ENCODE measurements around the gene HDGF. TPM values are rescaled to one million over a fixed set of nuclear protein-coding genes. Genes with fewer than 3 reads are reported as not detected.

Gene HDGF
- total and polyA plus RNA-seq, 9 of the 15 experiments (the other 6 are each of a cell fraction or from before 2014, with no cell fraction given) = 38.8 to 601 (median 400) TPM

- Histone ChIP-seq H3K27ac (ENCODE audit: extremely low read depth, low read depth, low read length) (no peak overlapping the region), H3K4me1 (replicated peaks in 1 of 2; ENCODE audit: control insufficient read depth in 2 of 2, insufficient read depth in 2 of 2, low read length in 2 of 2) (peaks cover 40 to 42% of the 10 kb centered on the region in 2 experiments; a peak in 4 of 5 replicates), H3K27me3 (ENCODE audit: control insufficient read depth in 2 of 2, insufficient read depth in 2 of 2, low read length in 2 of 2) (no peaks in the 10 kb centered on the region), H3K9me1 (ENCODE audit: control insufficient read depth, insufficient read depth, low read length) (no peaks in the 10 kb centered on the region), H3K9ac (ENCODE audit: insufficient read depth in 1 of 2, low read depth in 2 of 2, low read length in 2 of 2) (no peak overlapping the region), H4K20me1 (replicated peaks; ENCODE audit: control insufficient read depth, insufficient read depth, low read length) (no peaks in the 10 kb centered on the region), H3K9me3 (replicated peaks; ENCODE audit: control insufficient read depth, insufficient read depth, low read depth, low read length) (no peaks in the 10 kb centered on the region), H3K79me2 (ENCODE audit: control insufficient read depth, insufficient read depth, low read length) (peaks cover 34% of the 10 kb centered on the region), H3K36me3 (ENCODE audit: control insufficient read depth, insufficient read depth, low read length) (no peaks in the 10 kb centered on the region), H3K4me3 (no peak overlapping the region), H2AFZ (ENCODE audit: low read depth, low read length) (no peak overlapping the region), H3K4me2 (ENCODE audit: insufficient read depth, low read length) (no peak overlapping the region)
- ChIA-PET CTCF (ENCODE audit: low intra/inter-chr PET ratio) (no interaction called here), POLR2A (interaction anchor here (0.9 to 4.6 kb wide), 5 partner anchors 10 to 67 kb away, joined by 3 to 27 read pairs (median 4); partner anchors contain the start of genes ISG20L2, METTL25B, MRPL24 and PRCC)
- no peak for FAIRE-seq
- ATAC-seq = no peak
- DNase-seq (ENCODE audit: extremely low read depth in 1 of 4, low spot score in 3 of 4) = no peak
- TF ChIP-seq BCOR (IDR thresholded peaks at IDR 0.05) (peak; percentile 84; the same call in 1 of the 2 replicates), MAZ (CRISPR knock-in tag; conservative IDR thresholded peaks at IDR 0.05 in 1 of 2, IDR thresholded peaks at IDR 0.05 in 1 of 2) (0 out of 4 replicates have a peak, but pooled peaks of 1 of the 2 experiments have one; percentile 23), NCOA4 (IDR thresholded peaks at IDR 0.05; ENCODE audit: partially characterized antibody) (no peak), ZFP36 (IDR thresholded peaks at IDR 0.05; ENCODE audit: low read depth, low read length, partially characterized antibody) (peak; percentile 58), RCOR1 (IDR thresholded peaks at IDR 0.05; ENCODE audit: borderline replicate concordance in 1 of 2, low read depth in 2 of 2, low read length in 2 of 2) (peak in 1 of 2 experiments; percentile 58; a peak in 2 of 4 replicates), MYBL2 (IDR thresholded peaks at IDR 0.05; ENCODE audit: low read depth) (no peak), MYBL2 (CRISPR knock-in tag; IDR thresholded peaks at IDR 0.05; ENCODE audit: borderline replicate concordance) (no peak), ADNP (tag; IDR thresholded peaks at IDR 0.05) (0 out of 2 replicates have a peak, but pooled peaks have one; percentile 36), KDM1A (IDR thresholded peaks at IDR 0.05) (peak in 1 of 2 experiments; percentile 57; a peak in 1 of 4 replicates), RBM25 (IDR thresholded peaks at IDR 0.05; ENCODE audit: low read depth, low read length, severe bottlenecking) (peak; percentile 95)
- intact Hi-C loops (cut with micrococcal nuclease) (no loop called here), in situ Hi-C loops (cut with MboI) (no loop called here)
- 86% methylated on average over 1 of the region's 1 CpG for WGBS (ENCODE audit: insufficient coverage, low coverage, missing lambda C conversion rate)
- no TSS peak for BruUV-seq (replicated peaks)
These were observed 4.9 kb upstream of the HDGF start for GRCh38 chr1:156756355-156756754.

Measured in K562 (cell line).